HepG2 (cell line): ENCODE measurements around the gene LUZP1.

Experiments used
- AHR ChIP-seq: IDR thresholded peaks from 2 replicates; pipeline ENCODE4 v1.6.1; 2018; ENCODE audit warnings: missing genetic modification reagents, missing compliant biosample characterization
- BRF2 ChIP-seq: sonication (generic); formaldehyde crosslinking; IDR thresholded peaks from 2 replicates; pipeline ENCODE4 v1.8.1; 2022; ENCODE audit warnings: mild to moderate bottlenecking, missing genetic modification reagents
- CEBPB ChIP-seq: IDR thresholded peaks from 2 replicates; pipeline ENCODE4 v1.6.1; 2011; ENCODE audit warnings: low read depth, low read length, improper control_type of control experiment, borderline replicate concordance
- CTCF ChIP-seq: sonication (generic); formaldehyde crosslinking; IDR thresholded peaks from 2 replicates; pipeline ENCODE4 v1.5.0; 2020; ENCODE audit warnings: mild to moderate bottlenecking, missing genetic modification reagents, moderate library complexity
- KDM2A ChIP-seq: sonication (generic); formaldehyde crosslinking; IDR thresholded peaks from 2 replicates; pipeline ENCODE4 v1.4.0; 2020; ENCODE audit warnings: low read depth, missing genetic modification reagents, borderline replicate concordance
- RBFOX2 ChIP-seq: fragments of 200-400 bp; formaldehyde crosslinking; IDR thresholded peaks from 2 replicates; pipeline ENCODE4 v1.6.1; 2017; ENCODE audit warnings: low read depth, mild to moderate bottlenecking, low read length
- SUZ12 ChIP-seq: fragments of 150-350 bp; IDR thresholded peaks from 2 replicates; pipeline ENCODE4 v1.6.1; 2014; ENCODE audit warnings: low read depth, low read length
- ZNF224 ChIP-seq: sonication (generic); formaldehyde crosslinking; IDR thresholded peaks from 2 replicates; pipeline ENCODE4 v1.5.0; 2020; ENCODE audit warnings: mild to moderate bottlenecking, missing genetic modification reagents
- ZNF317 ChIP-seq: sonication (generic); formaldehyde crosslinking; IDR thresholded peaks from 2 replicates; pipeline ENCODE4 v1.5.0; 2020; ENCODE audit warnings: mild to moderate bottlenecking, missing genetic modification reagents
- ZNF724P ChIP-seq: sonication (generic); formaldehyde crosslinking; IDR thresholded peaks from 2 replicates; pipeline ENCODE4 v1.8.0; 2022; ENCODE audit warnings: missing genetic modification reagents, borderline replicate concordance

DNA sequence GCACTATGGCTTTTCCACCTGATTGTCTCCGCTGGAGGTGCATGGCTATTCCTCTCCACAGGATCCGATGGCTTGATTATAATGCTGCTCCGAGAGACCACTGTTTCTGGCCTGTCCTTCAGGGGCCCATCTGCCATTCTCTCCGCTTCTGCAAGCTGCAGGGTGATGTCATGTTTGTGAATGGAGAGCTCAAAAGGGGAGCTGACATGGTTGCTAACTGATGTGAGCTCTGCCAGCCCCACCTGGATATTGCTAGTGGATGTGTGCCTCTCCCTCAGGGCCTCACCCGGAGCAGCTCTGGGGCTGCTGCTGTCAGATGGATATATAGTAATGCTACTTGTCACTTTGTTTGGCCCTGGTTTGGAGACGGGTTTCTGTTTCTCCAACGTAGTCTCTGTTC is 77.1 kb downstream of the LUZP1 start:
- TF ChIP-seq KDM2A (no peak), ZNF724P (CRISPR knock-in tag) (no peak), ZNF224 (CRISPR knock-in tag) (no peak), ZNF317 (CRISPR knock-in tag) (no peak), SUZ12 (no peak), RBFOX2 (no peak), BRF2 (no peak), CEBPB (no peak), CTCF (no peak), AHR (CRISPR knock-in tag) (no peak)
